H9 (cell line): ENCODE measurements around the gene MORN1. TPM values are rescaled to one million over a fixed set of nuclear protein-coding genes. Genes with fewer than 3 reads are reported as not detected.

ENCODE experiments used
- DNase-seq: peaks from one replicate; pipeline ENCODE4 v3.0.0-alpha.2; 2017
- H2AFZ ChIP-seq: one replicate; pipeline ENCODE4 v1.6.1; 2013; ENCODE audit warnings: mild to moderate bottlenecking, low read length, control low read depth, moderate library complexity
- H2AK5ac ChIP-seq: 2 replicates; pipeline ENCODE4 v1.6.1; 2013; ENCODE audit warnings: low read length, control low read depth, mixed read lengths; ENCODE audit not compliant: insufficient read length
- H2BK120ac ChIP-seq: one replicate; pipeline ENCODE4 v1.6.1; 2013; ENCODE audit warnings: low read depth, mild to moderate bottlenecking, low read length, control low read depth, inconsistent platforms; ENCODE audit not compliant: poor library complexity, severe bottlenecking
- H2BK12ac ChIP-seq: 2 replicates; pipeline ENCODE4 v1.6.1; 2013; ENCODE audit warnings: low read length, control low read depth, mixed read lengths, low read depth; ENCODE audit not compliant: insufficient read length
- H2BK15ac ChIP-seq: 2 replicates; pipeline ENCODE4 v1.6.1; 2013; ENCODE audit warnings: low read depth, low read length, control low read depth
- H2BK20ac ChIP-seq: one replicate; pipeline ENCODE4 v1.6.1; 2013; ENCODE audit warnings: low read depth, mild to moderate bottlenecking, low read length, control low read depth, inconsistent platforms; ENCODE audit not compliant: poor library complexity, severe bottlenecking
- H2BK5ac ChIP-seq: 2 replicates; pipeline ENCODE4 v1.6.1; 2013; ENCODE audit warnings: low read length, control low read depth, mixed read lengths; ENCODE audit not compliant: insufficient read length
- H3K14ac ChIP-seq: 2 replicates; pipeline ENCODE4 v1.6.1; 2013; ENCODE audit warnings: low read length, control low read depth; ENCODE audit not compliant: insufficient read depth
- H3K18ac ChIP-seq: 2 replicates; pipeline ENCODE4 v1.6.1; 2013; ENCODE audit warnings: low read depth, mild to moderate bottlenecking, mixed read lengths, low read length, control low read depth; ENCODE audit not compliant: insufficient read length
- H3K23ac ChIP-seq: 2 replicates; pipeline ENCODE4 v1.6.1; 2013; ENCODE audit warnings: low read length, control low read depth, mixed read lengths, low read depth; ENCODE audit not compliant: insufficient read length
- H3K23me2 ChIP-seq: 2 replicates; pipeline ENCODE4 v1.6.1; 2013; ENCODE audit warnings: low read depth, mild to moderate bottlenecking, mixed read lengths, low read length, control low read depth; ENCODE audit not compliant: insufficient read length, poor library complexity, severe bottlenecking
- H3K27ac ChIP-seq: 2 replicates; pipeline ENCODE4 v1.5.1; 2013; ENCODE audit warnings: low read length, control low read depth, mixed read lengths, low read depth; ENCODE audit not compliant: insufficient read length
- H3K27me3 ChIP-seq: 2 replicates; pipeline ENCODE4 v1.6.1; 2013; ENCODE audit warnings: low read length, control low read depth, inconsistent platforms; ENCODE audit not compliant: insufficient read depth
- H3K4ac ChIP-seq: 2 replicates; pipeline ENCODE4 v1.6.1; 2013; ENCODE audit warnings: low read depth, mild to moderate bottlenecking, control low read depth, inconsistent platforms, low read length, moderate library complexity
- H3K4me1 ChIP-seq: 2 replicates; pipeline ENCODE4 v1.6.1; 2013; ENCODE audit warnings: low read length, control low read depth, inconsistent platforms; ENCODE audit not compliant: insufficient read depth
- H3K4me2 ChIP-seq: 2 replicates; pipeline ENCODE4 v1.6.1; 2013; ENCODE audit warnings: low read length, control low read depth, mixed read lengths; ENCODE audit not compliant: insufficient read length, insufficient read depth
- H3K56ac ChIP-seq: 2 replicates; pipeline ENCODE4 v1.6.1; 2013; ENCODE audit warnings: low read depth, mild to moderate bottlenecking, mixed read lengths, low read length, control low read depth; ENCODE audit not compliant: insufficient read length
- H3K79me1 ChIP-seq: 2 replicates; pipeline ENCODE4 v1.6.1; 2013; ENCODE audit warnings: low read depth, mild to moderate bottlenecking, moderate library complexity, low read length, control low read depth, inconsistent platforms; ENCODE audit not compliant: insufficient read depth, poor library complexity, severe bottlenecking
- H3K79me2 ChIP-seq: 2 replicates; pipeline ENCODE4 v1.6.1; 2013; ENCODE audit warnings: low read length, control low read depth, inconsistent platforms; ENCODE audit not compliant: insufficient read depth
- H3K9ac ChIP-seq: 2 replicates; pipeline ENCODE4 v1.6.1; 2013; ENCODE audit warnings: low read length, control low read depth, mixed read lengths; ENCODE audit not compliant: insufficient read length; ENCODE audit errors: extremely low read depth
- H3K9me3 ChIP-seq: one replicate; pipeline ENCODE4 v1.6.1; 2013; ENCODE audit warnings: low read depth, low read length, inconsistent platforms; ENCODE audit not compliant: control insufficient read depth
- H3T11ph ChIP-seq: one replicate; pipeline ENCODE4 v1.6.1; 2013; ENCODE audit warnings: mild to moderate bottlenecking, low read length, control low read depth, inconsistent platforms
- H4K20me1 ChIP-seq: one replicate; pipeline ENCODE4 v1.6.1; 2013; ENCODE audit not compliant: control insufficient read depth, insufficient read length, insufficient read depth
- H4K5ac ChIP-seq: 2 replicates; pipeline ENCODE4 v1.6.1; 2013; ENCODE audit warnings: low read depth, mild to moderate bottlenecking, mixed read lengths, low read length, control low read depth; ENCODE audit not compliant: insufficient read length
- H4K8ac ChIP-seq: replicated peaks from 2 replicates; pipeline ENCODE4 v1.6.1; 2013; ENCODE audit warnings: low read length, control low read depth, mixed read lengths, low read depth; ENCODE audit not compliant: insufficient read length
- H4K91ac ChIP-seq: 2 replicates; pipeline ENCODE4 v1.6.1; 2013; ENCODE audit warnings: low read depth, mild to moderate bottlenecking, moderate library complexity, mixed read lengths, low read length, control low read depth; ENCODE audit not compliant: insufficient read length
- H3K27ac Mint-ChIP-seq, 3 experiments: 2 replicates in 2 of 3; 3 replicates in 1 of 3; pipeline ENCODE4 v1.8.0; 2020 to 2021; ENCODE audit warnings: mixed read lengths in 3 of 3, mild to moderate bottlenecking in 1 of 3, moderate library complexity in 1 of 3
- H3K27me3 Mint-ChIP-seq: 2 replicates; pipeline ENCODE4 v1.8.0; 2021; ENCODE audit warnings: low read depth, mild to moderate bottlenecking, moderate library complexity, mixed read lengths
- H3K36me3 Mint-ChIP-seq, 3 experiments: 2 replicates in 2 of 3; 3 replicates in 1 of 3; pipeline ENCODE4 v1.8.0; 2020 to 2021; ENCODE audit warnings: low read depth in 3 of 3, mixed read lengths in 3 of 3; ENCODE audit not compliant: insufficient read depth in 1 of 3
- H3K4me1 Mint-ChIP-seq, 2 experiments: 2 replicates each; pipeline ENCODE4 v1.8.0; 2020; ENCODE audit warnings: mixed read lengths in 2 of 2
- H3K4me3 Mint-ChIP-seq, 2 experiments: 2 replicates in 1 of 2; 3 replicates in 1 of 2; pipeline ENCODE4 v1.8.0; 2020 to 2021; ENCODE audit warnings: mild to moderate bottlenecking in 2 of 2, mixed read lengths in 2 of 2, moderate library complexity in 1 of 2
- H3K9me3 Mint-ChIP-seq, 2 experiments: 2 replicates in 1 of 2; 3 replicates in 1 of 2; pipeline ENCODE4 v1.8.0; 2020; ENCODE audit warnings: mild to moderate bottlenecking in 2 of 2, mixed read lengths in 2 of 2, moderate library complexity in 1 of 2
- WGBS: extraction: QIAGEN DNeasy Blood & Tissue Kit; methylation state at CpG from one replicate; pipeline ENCODE4 v1.1.7; 2013; ENCODE audit warnings: missing lambda C conversion rate, low lambda C conversion rate, mixed read lengths; ENCODE audit not compliant: insufficient read length; ENCODE audit errors: extremely low coverage; 5-methylcytosine and 5-hydroxymethylcytosine counted together
- total RNA-seq: library from RNA; stranded (reverse); gene quantifications from 2 replicates; pipeline ENCODE4 v1.2.1, GENCODE V29; 2021
- TF ChIP-seq, protein P1 (sequence below): fragments of 200-600 bp; sonication (generic); conservative IDR thresholded peaks from 3 replicates; pipeline ENCODE4 v1.8.0; 2021; ENCODE audit warnings: antibody characterized with exemption, mild to moderate bottlenecking

The MORN1 gene
- total RNA-seq, 1 experiment from 2014 or later = 12.7 TPM

DNA sequence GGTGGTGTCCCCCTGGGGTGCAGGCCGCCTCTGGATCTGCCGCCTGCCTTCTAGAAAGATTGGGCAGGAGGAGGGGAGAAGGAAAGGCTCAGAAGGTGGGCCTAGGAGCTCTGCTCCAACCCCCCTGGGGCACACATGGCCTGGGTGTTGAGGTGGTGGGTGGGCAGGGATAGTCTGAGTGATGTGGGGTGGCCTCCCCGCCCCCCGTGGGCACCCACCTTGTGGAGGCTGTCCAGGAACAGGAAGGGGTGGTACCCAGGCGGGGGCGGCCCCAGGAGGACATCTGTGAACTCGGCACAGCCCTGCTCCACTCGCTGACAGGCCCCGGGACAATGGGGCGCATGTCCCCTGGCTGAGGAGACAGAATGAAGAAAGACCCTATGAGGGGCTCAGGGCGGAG is 54.9 kb downstream of the MORN1 start:
- no peak overlapping the region for H2BK5ac ChIP-seq
- H4K8ac ChIP-seq = no peak overlapping the region
- no peak overlapping the region for H3K23ac ChIP-seq
- H3K27me3 Mint-ChIP-seq = no peaks in the 10 kb centered on the region
- H3K4me3 Mint-ChIP-seq = no peak overlapping the region
- no peaks in the 10 kb centered on the region for H3K23me2 ChIP-seq
- H2BK20ac ChIP-seq = no peak overlapping the region
- no peaks in the 10 kb centered on the region for H3K79me1 ChIP-seq
- H3T11ph ChIP-seq = no peak overlapping the region
- peaks cover 8% of the 10 kb centered on the region in 2 experiments for H3K9me3 Mint-ChIP-seq
- H3K9me3 ChIP-seq = no peaks in the 10 kb centered on the region
- H2BK15ac ChIP-seq = no peak overlapping the region
- H3K4me2 ChIP-seq = no peak overlapping the region
- H3K14ac ChIP-seq = no peak overlapping the region; the same call in 1 of the 2 replicates
- H3K27ac Mint-ChIP-seq = no peak overlapping the region
- H3K79me2 ChIP-seq = no peaks in the 10 kb centered on the region
- no peak overlapping the region for H4K5ac ChIP-seq
- TF ChIP-seq, protein P1, sequence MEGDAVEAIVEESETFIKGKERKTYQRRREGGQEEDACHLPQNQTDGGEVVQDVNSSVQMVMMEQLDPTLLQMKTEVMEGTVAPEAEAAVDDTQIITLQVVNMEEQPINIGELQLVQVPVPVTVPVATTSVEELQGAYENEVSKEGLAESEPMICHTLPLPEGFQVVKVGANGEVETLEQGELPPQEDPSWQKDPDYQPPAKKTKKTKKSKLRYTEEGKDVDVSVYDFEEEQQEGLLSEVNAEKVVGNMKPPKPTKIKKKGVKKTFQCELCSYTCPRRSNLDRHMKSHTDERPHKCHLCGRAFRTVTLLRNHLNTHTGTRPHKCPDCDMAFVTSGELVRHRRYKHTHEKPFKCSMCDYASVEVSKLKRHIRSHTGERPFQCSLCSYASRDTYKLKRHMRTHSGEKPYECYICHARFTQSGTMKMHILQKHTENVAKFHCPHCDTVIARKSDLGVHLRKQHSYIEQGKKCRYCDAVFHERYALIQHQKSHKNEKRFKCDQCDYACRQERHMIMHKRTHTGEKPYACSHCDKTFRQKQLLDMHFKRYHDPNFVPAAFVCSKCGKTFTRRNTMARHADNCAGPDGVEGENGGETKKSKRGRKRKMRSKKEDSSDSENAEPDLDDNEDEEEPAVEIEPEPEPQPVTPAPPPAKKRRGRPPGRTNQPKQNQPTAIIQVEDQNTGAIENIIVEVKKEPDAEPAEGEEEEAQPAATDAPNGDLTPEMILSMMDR = no peak
- peaks cover 0 to 5% (median 2%) of the 10 kb centered on the region in 3 experiments; a peak in 2 of 7 replicates for H3K36me3 Mint-ChIP-seq
- no peak overlapping the region for H3K27ac ChIP-seq
- DNase-seq = no peak
- no peak overlapping the region for H3K9ac ChIP-seq
- peaks cover 0 to 10% of the 10 kb centered on the region in 2 experiments; a peak in 2 of 4 replicates for H3K4me1 Mint-ChIP-seq
- no peaks in the 10 kb centered on the region for H3K4me1 ChIP-seq
- WGBS = no CpG with 5 or more reads among the region's 11 CpGs
- no peak overlapping the region for H2AK5ac ChIP-seq
- H3K18ac ChIP-seq = no peak overlapping the region
- no peaks in the 10 kb centered on the region for H4K20me1 ChIP-seq
- no peak overlapping the region for H2BK12ac ChIP-seq
- no peak overlapping the region for H2BK120ac ChIP-seq
- no peak overlapping the region for H4K91ac ChIP-seq
- H3K56ac ChIP-seq = no peak overlapping the region
- H3K4ac ChIP-seq = no peak overlapping the region
- no peak overlapping the region for H2AFZ ChIP-seq
- no peaks in the 10 kb centered on the region for H3K27me3 ChIP-seq
